NCI-H2196 treated with DMSO at 0.1 percent for 48 hours (cell line): Measurements from ENCODE around the gene PANK2.
"Not testable (repeated sequence)": the region's sequence is repeated elsewhere in the genome, so short reads cannot be mapped to it uniquely, and the experiment has no call there.

ENCODE experiments used
- DNase-seq: peaks from one replicate; lab custom pipeline; 2025; ENCODE audit not compliant: unreplicated experiment; lab: John Stamatoyannopoulos, UW

Gene PANK2

DNA sequence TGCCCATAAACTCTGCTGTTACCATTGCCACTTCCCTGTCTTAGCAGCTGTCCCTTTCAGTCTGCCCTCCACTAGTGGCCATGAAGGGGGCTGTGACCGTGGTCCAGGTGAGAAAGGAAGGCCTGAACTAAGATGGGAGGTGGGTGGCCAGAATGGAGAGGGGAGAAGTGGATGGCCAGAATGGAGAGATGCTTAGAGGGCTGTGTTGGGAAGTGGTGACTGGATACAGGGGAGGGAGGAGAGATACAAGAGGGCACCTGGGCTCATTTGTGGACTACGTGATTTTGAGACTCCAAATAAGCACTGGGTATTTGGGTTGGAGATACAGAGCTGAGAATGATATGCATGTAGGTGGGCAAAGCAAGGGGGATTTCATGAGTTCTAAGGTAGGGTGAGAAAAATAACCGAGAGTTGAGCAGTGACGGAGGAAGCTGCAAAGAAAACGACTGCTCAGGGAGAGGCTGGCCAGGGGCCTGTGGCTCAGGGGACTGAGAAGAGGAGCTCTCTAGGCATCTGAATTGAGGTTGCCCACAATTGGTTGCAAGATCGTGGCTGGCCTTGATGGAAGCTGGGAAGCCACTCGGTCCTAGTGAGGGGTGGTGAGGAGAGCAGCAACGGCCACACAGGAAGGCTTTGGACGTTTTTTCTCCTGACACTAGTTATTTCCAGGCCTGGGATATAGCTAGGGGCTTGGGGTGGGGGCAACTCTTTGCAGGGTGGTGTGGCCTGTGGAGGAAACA lies 36.9 kb downstream of the PANK2 start:
- no peak for DNase-seq

DNA sequence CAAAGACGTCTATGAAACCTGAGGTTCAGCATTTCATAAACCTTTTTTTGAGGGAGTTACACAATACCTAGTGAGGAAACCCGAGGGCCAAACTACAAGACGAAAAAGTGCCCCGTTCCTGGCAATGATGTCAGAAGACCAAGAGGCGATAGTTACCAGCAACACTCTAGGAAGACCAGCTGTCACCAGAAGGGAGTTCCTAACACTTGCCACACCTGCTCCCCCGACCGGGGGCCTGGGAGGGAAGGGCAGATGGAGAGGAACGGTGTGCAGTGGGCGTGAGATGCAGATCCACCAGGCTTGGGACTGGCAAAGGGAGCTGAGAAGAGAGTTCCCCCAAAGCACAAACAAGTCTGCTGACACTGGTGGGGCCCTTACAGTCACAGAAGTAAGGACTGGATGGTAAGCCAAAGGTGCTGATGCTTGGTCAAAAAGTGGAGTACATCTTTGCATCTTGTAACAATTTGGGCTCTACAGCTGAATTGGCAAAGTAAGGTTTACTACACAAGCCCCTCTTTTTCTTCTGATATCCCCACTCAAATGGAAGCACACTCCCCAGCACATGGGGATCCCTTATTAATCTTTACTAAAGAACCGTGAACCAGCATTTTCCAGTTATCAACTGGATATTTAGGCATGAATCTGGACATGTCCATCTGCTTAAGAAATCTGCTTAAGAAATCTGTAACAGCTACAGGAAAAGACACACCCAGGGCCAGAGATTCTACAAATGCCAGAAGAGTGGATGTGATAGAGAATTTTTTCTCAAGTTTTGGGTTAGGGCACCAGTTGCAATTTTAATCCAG lies 38.5 kb downstream of the PANK2 start:
- no peak for DNase-seq

DNA sequence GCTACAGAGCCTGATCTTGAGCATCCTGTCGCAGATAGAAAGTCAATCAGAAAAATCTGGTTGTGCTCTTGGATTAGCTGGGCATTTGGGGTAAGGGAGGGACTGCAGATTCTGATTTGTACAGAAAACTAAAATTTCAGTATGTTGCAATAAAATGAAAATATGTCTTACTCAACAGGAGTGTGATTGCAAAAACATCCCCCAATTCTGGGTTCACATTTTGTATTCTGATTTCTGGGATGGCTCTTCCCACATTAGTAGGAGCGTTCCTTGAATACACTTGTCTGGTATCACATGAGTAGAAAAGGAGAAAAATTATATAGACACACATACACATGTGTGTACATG lies 40.5 kb downstream of the PANK2 start:
- DNase-seq: no peak

DNA sequence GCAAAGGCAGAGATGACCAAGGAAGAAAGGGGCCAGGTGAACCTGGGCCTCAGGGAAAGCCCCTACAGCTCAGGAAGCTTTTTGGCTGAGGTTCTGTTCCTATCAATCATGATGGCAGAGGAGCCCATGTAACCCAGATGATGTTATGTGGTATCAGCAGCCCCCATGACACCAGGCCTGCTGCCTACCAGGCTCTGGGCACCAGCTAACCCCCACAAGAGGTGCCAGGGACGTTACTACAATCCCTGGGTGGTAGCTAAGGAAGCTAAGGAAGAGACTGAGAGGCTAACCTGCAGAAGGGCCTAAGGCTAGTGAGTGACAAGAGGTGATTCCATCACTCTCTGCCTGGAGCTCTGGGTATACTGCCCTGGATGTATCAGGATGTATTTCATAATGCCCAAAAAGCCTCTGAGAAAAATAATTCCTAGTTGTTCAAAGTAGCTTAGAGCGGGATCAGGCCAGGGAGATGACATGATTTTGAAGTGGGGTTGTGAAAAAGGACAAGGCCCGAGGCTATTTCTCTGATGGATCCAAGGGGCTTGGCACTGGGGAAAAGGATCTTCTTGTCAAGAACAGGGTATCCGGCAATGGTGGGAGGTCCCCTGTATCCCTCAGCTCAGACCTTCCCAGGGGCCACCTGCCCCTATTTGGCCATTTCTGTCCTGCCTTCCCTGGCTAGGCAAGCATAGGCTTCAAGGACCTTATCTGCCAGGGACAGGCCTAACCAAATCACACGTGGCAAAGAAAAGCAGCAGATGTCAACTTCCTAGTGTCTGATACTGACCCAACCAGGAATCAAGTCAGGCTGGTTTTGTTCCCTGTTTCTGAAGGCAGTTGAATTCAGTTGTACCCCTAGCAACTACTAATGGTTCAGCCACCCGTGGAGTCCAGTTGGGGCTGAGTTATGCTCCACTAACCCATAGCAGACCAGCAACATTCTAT lies 41.3 kb downstream of the PANK2 start:
- no peak for DNase-seq

DNA sequence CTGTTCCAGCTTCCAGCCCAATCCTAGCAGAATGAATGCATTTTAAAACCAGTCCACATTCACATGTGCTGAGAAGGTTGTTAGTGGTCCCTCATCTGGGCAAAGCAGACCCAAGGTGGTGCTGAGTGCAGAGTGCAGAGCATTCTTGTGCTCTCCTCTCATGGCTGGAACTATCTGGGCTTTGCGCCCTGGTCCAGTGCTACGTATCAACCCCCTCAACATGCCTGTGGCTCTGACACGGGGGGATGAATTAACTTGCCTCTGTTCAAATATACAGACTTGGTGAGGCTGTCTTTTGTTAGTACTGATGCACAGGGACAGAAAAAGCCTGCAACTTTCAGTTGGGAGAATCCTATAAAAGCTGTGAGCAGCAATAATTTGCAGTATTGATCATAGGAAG lies 42.5 kb downstream of the PANK2 start:
- no peak for DNase-seq

DNA sequence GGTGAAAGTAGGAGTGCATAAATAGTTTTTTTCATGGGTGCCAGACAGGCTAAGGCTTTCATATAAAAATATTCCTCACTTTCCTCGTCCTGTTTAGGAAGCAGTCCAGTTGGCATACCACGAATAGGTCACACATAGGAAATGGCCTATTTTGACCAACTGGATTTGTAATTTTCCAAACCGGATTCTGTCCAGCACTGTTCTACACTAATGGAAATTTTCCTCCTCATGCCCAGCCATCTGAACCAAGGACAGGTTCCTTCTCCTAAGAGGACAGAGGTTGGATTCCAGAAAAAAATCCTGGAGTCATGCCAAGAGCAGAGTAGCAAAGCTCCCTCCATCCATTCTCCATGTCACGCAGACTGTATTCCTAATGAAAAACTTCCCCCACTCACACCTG lies 43.1 kb downstream of the PANK2 start:
- DNase-seq: no peak

DNA sequence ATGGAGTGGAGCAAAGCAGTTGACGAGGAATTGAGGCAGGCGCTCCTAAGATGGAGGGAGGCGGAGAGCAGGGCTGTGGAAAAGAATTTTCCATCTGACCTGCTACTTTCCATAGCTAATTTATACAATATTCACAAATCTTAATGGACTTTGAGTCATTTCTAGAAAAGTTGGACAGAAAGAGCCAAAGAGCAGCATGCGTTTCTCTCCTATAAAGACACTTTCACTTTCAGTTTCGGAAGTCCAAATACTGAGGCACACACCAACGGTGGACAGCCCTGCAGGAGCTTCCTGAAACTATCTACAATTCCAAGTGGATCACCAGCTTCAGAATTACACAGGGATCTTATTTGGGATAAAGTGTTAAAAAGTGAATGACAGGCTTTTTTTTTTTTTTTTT lies 43.5 kb downstream of the PANK2 start:
- no peak for DNase-seq

DNA sequence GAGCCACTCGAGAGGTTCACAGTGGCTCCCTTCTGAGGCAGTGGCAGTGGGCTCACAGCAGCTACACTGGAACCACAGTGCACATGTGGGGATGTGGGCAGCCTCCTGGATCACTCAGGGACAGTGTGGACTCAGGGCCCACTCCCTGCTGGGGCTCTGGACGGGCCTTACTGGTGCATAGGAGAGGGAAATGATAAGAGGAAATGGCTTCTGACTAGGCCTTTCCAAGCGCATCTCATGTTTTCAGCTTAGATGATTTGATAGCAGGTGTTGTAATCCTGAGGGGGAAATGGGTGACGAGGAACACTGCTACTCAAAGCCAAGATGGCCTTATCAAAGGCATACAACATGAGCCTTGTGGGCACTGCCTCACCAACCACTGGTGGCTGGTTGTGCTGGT lies 44.0 kb downstream of the PANK2 start:
- DNase-seq: no peak

DNA sequence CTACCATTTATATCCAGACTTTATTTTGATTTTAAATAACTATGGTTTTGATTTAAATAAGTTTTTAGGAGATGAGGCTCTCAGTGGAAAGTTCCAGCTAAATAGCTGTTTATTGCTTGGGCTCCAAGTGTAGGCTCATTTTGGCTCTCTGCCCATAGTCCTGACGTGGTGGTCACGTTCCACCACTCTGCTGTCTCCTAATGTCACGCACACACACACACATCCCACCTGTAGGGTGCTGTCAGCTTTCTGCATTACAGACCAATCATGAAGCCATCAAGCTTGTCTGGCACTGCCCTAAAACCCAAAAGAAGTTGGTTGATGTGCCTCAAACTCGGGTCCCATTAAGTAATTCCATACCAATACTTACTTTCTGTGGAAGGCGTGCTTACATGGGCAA lies 45.4 kb downstream of the PANK2 start:
- no peak for DNase-seq

DNA sequence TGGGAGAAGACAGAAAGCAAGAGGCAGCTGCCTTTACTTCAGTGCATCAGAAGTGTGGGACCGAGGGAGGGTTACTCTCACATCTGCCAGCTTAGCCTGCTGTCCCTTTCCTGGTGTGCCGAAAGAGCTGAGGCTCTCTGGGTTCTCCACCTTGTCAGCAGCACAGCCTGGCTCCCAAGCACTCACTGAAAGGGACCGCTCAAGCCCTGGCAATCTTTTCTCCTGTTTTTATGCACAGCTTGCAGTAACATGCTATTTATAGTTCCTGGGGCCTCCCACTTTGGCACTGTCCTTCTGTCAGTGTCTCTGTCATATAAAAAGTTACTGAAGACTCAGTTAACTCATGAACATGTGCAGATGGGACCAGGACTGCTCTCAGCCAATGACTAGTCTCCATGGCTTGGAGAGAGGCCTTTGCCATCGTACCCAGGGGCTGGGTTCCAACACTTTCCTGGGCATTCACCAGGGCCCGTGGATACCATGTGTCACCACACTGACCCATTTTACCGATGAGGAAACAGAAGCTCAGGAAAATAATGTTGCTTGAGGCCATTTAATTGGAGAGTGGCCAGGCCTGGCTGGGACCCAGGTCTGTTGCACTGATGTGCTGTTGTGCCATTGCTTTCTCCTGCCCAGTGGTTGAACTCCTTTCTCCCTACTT lies 46.2 kb downstream of the PANK2 start:
- DNase-seq: no peak

DNA sequence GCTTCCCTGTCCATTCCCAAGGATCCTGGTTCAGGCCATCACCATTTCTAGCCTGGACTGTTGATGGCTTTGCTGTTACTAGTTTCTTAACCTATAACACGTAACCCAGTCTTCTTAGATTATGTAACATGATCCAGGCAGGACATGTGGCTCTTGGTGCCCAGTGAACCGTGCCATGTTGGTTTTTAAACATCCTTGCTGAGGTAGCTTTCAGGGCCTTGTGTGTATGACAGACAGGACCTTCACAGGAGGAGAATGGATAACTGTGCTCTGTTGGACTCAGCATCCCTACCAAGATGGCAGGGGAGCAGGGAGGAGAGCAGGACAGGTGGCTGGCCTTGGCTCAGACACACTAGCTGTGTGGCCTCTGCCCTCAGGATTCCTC lies 46.8 kb downstream of the PANK2 start:
- DNase-seq: no peak

DNA sequence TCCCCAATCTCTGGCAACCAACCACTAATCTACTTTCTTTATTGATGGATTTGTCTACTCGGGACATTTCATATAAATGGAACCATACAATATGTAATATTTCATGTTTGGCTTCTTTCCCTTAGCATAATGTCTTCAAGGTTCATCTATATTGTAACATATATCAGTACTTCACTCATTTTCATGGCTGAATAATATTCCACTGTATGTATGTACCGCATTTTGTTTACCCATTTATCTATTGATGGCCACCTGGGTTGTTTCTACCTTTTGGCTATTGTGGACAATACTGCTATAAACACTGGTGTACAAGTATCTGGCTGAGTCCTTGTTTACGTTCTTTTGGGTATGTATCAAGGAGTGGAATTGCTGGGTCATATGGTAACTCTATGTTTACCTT lies 48.4 kb downstream of the PANK2 start:
- DNase-seq: no peak

DNA sequence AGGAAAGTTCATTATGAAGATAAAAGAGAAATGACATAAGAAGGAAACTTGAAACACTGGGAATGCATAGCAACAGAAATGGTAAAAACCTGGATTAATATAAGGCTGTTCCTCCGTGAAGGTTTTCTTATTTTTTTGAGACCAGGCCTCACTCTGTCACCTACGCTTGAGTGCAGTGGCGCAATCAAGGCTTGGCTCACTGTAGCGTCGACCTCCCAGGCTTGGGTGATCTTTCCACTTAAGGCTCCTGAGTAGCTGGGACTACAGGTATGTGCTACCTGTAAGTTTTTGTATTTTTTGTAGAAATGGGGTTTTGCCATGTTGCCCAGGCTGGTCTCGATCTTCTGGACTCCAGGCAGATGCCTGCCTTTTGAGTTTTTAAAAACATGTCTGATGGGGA lies 51.7 kb downstream of the PANK2 start:
- DNase-seq: no peak

DNA sequence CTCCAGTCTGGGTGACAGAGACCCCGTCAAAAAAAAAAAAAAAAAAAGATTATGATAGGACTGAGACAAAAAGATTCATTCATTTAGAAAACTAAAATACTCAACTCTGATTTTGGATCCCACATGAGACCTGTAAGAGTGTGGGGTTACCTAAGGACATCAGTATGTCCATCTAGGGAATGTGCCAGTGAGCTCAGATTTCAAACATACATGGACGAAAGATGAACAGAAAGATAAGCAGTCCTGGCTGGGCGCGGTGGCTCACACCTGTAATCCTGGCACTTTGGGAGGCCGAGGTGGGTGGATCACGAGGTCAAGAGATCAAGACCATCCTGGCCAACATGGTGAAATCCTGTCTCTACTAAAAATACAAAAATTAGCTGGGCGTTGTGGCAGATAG lies 57.5 kb downstream of the PANK2 start:
- not testable (repeated sequence) for DNase-seq

DNA sequence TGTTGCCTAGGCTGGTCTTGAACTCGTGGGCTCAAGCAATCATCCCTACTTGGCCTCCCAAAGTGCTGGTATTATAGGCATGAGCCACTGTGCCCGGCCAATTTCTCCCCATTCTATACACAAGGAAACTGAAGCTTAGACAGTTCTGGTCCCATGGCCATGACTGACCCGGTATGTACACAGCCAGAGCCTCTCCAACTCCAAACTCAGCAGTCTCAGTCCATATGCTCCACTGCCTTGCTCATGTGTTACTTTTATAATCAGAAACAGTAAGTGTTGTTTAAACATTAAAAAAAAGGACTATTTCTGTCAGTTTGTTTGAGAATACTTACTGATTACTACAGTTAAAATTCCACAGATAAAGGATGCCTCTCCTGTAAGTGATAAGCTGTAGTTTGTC lies 75.5 kb downstream of the PANK2 start:
- DNase-seq: no peak

DNA sequence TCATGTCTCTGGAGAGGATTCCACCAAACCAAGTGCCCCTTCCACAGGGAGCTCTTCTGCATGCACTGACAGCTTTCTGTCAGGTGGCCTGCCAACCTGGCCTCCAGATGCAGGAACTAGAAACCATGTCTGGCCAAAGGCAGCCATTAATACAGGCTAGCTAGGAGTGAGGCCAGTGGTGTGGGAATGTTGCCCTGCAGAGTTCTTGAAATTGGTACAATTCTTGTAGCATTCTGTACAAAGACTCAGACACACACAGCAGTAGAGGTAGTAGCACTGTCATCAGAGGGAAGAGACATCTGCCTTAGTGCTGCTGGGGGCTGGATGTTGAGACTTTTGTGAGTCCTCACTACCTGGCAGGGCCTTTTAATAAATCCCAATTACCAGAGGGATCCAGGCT lies 77.4 kb downstream of the PANK2 start:
- no peak for DNase-seq

DNA sequence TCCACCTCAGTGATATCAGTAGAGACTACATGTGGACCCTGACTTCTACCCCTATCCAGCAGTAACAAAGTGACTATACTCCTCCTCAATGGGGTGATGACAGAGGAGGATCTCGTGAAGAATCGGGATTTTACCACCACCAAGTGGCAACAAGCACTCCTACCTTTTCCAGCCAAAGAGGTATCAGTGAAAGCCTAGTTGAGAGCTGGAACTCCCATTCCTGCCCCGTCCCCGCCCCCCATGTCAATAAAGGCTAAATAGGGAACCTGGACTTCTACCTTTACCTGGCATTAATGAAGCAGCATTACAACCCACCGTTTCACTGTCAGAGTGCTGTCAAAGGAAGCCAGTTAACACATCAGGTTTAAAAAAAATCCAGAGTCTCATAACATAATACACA lies 80.8 kb downstream of the PANK2 start:
- no peak for DNase-seq

DNA sequence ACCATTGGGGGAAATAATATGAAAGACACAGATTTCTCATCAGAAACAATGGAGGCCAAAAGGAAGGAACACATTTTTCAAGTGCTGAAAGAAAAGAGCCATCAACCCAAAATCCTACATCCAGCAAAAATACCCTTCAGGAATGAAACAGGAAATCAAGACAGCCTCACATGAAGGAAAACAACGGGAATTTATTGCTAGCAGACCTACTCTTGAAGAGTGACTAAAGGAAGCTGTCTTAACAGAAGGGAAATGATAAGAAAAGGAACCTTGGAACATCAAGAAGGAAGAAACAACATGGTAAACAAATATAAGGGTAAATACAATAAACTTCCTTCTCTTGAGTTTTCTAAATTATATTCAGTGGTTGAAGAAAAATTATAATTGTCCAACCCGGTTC lies 82.0 kb downstream of the PANK2 start:
- no peak for DNase-seq

DNA sequence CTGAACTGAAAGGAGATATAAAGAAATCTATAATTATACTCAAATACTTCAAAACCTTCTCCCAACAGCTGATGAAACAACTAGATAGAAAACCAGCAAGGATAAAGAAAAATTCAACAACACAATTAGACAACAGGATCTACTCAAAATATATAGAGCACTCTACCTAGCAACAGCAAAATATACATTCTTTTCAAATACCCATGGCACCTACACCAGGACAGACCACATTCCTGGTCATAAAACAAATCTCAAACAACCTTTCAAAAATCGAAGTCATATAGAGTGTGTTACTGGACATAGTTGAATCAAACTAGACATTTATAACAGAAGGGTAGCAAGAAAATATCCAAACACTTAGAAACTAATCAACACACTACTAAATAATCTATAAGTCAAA lies 83.0 kb downstream of the PANK2 start:
- DNase-seq: no peak

DNA sequence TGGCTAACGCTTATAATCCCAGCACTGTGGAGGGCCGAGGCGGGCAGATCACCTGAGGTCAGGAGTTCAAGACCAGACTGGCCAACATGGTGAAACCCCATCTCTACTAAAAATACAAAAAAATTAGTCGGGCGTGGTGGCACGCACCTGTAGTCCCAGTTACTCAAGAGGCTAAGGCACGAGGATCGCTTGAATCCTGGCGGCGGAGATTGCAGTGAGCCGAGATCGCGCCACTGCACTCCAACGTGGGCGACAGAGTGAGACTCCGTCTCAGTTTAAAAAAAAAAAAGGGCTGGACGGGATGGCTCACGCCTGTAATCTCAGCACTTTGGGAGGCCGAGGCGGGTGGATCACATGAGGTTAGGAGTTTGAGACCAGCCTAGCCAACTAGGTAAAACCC lies 83.4 kb downstream of the PANK2 start:
- DNase-seq: not testable (repeated sequence)

DNA sequence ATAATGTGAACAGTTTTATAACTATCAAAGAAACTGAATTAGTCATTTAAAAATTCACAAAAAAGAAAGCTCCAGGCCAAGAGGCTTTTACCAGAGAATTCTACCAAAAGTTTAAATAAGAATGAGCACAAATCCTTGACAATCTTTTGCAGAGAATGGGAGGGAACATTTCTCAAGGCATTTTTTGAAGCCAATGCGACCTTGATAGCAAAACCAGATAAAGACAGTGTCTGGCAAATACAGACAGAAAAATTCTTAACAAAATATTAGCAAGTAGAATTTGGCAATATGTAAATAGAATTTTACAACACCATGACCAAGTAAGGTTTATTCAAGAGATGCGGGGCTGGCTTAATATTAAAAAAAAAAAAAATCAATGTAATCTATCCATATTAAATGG lies 84.5 kb downstream of the PANK2 start:
- DNase-seq: no peak
